Heart left ventricle (tissue), 13 donors: ENCODE results near the gene DCUN1D3.

Experiments used
- POLR2A ChIP-seq, 2 donors: fragments of 450-650 bp; IDR thresholded peaks; one replicate each; pipeline ENCODE4 v1.6.1; 2017; ENCODE audit warnings: antibody characterized with exemption in 2 of 2, mild to moderate bottlenecking in 2 of 2, moderate library complexity in 2 of 2
- TF ChIP-seq, protein P1 (sequence below), 12 donors: fragments of 200-600 bp; sonication (generic) in 4 of 12; IDR thresholded peaks; one replicate each; pipeline versions ENCODE4 v1.5.0 to v1.8.0; 2018 to 2022; ENCODE audit warnings: antibody characterized with exemption in 12 of 12, mild to moderate bottlenecking in 5 of 12
- donor health status: ischemic (EF 13 %, LVEDD 7.1; RV severe dilation, severe dysfunction).
- donor health status: DM: no; HTN: yes; CAD: no.
- donor health status: DM: no; HTN: no; CAD: no.
- donor health status: ischemic (EF 25% LVEDD 6.9; RV normal size, moderate dysfunction).
- donor health status: ischemic (EF 25% LVEDD 5.7; RV mildly dilated, moderate dysfunction).
- donor health status: ischemic (EF 35%, LVEDD 5.7; RV mildly dilated, moderate dysfunction).
- donor health status: nonischemic (EF 11% LVEDD 7.7; RV severe dilation, severe dysfunction).
- donor health status: DM: yes; HTN: yes; CAD: no.
- donor health status: PGD.
- donor health status: ischemic (EF 29% LVEDD 5.4; RV normal size, mild dysfunction).
- donor health status: nonischemic (EF 23%, LVEDD 6.1; RV moderate dilation, normal function).

DNA sequence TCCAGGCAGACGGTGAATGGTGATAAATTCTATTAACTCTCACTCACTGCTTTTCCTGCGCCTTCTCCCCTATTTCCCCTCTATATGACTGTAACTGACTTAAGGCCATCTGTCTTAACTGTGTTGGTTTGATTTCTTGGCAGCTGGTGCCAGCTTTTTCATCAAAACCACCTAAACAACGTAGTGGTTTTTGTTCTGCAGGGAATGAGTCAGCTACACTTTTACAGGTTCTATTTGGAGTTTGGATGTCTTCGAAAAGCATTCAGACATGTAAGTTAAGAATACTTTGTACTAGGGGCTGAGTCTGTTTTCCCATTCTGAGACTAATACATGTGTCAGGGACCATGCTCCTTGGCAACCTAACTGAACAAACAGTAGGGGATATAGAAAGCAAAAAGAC, 85.4 kb downstream of the DCUN1D3 start:
- TF ChIP-seq, protein P1, sequence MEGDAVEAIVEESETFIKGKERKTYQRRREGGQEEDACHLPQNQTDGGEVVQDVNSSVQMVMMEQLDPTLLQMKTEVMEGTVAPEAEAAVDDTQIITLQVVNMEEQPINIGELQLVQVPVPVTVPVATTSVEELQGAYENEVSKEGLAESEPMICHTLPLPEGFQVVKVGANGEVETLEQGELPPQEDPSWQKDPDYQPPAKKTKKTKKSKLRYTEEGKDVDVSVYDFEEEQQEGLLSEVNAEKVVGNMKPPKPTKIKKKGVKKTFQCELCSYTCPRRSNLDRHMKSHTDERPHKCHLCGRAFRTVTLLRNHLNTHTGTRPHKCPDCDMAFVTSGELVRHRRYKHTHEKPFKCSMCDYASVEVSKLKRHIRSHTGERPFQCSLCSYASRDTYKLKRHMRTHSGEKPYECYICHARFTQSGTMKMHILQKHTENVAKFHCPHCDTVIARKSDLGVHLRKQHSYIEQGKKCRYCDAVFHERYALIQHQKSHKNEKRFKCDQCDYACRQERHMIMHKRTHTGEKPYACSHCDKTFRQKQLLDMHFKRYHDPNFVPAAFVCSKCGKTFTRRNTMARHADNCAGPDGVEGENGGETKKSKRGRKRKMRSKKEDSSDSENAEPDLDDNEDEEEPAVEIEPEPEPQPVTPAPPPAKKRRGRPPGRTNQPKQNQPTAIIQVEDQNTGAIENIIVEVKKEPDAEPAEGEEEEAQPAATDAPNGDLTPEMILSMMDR (IDR thresholded peaks at IDR 0.05): no peak
- TF ChIP-seq POLR2A (IDR thresholded peaks at IDR 0.05): no peak
